ENCODE data around the gene HS1BP3. TPM values are rescaled to one million over a fixed set of nuclear protein-coding genes. Genes with fewer than 3 reads are reported as not detected.

The HS1BP3 gene
- total RNA-seq, 1 donor from 2014 or later: 21.0 TPM

GRCh38 chr2:20599001-20599600 is 51.8 kb downstream of the HS1BP3 start:
- Histone ChIP-seq H3K27ac (ENCODE audit: low read depth, low read length) (no peak overlapping the region), H3K36me3 (ENCODE audit: insufficient read depth, low read length) (no peaks in the 10 kb centered on the region), H3K4me2 (ENCODE audit: low read length) (no peak overlapping the region), H3K9ac (ENCODE audit: low read length) (no peak overlapping the region), H3K4me1 (ENCODE audit: insufficient read depth, low read length) (peaks cover 34% of the 10 kb centered on the region), H3K4me3 (ENCODE audit: insufficient read depth, low read depth, low read length) (no peak overlapping the region), H2AFZ (ENCODE audit: low read depth, low read length) (no peak overlapping the region), H3K79me2 (ENCODE audit: insufficient read depth, low read length) (no peaks in the 10 kb centered on the region), H3K9me3 (ENCODE audit: insufficient read depth, low read depth, low read length) (no peaks in the 10 kb centered on the region), H4K20me1 (ENCODE audit: insufficient read depth, low read length) (no peaks in the 10 kb centered on the region), H3K27me3 (ENCODE audit: insufficient read depth, low read length) (no peaks in the 10 kb centered on the region)
- FAIRE-seq (no peak), DNase-seq (ENCODE audit: low read depth) (no peak)
- Mint-ChIP-seq H3K4me1 (ENCODE audit: low read depth, unreplicated experiment) (peaks cover 29% of the 10 kb centered on the region), H3K27ac (ENCODE audit: unreplicated experiment) (no peak overlapping the region), H3K27me3 (ENCODE audit: low read depth, unreplicated experiment) (no peaks in the 10 kb centered on the region), H3K36me3 (ENCODE audit: low read depth, unreplicated experiment) (no peaks in the 10 kb centered on the region), H3K9me3 (ENCODE audit: unreplicated experiment) (no peaks in the 10 kb centered on the region), H3K4me3 (ENCODE audit: unreplicated experiment) (no peak overlapping the region)
- no peak for TF ChIP-seq CTCF (IDR thresholded peaks at IDR 0.05; ENCODE audit: insufficient read depth, low read depth, low read length)
- TF ChIP-seq EZH2 (IDR thresholded peaks at IDR 0.05; ENCODE audit: insufficient read depth, low read length): no peak

- H3K36me3 Mint-ChIP-seq (ENCODE audit: low read depth, unreplicated experiment): no peaks in the 10 kb centered on the region
- peaks cover 40% of the 10 kb centered on the region for H3K4me1 Mint-ChIP-seq (ENCODE audit: low read depth, unreplicated experiment)
- DNase-seq (ENCODE audit: low read depth): no peak
- H3K27ac Mint-ChIP-seq (ENCODE audit: unreplicated experiment): no peak overlapping the region
- Histone ChIP-seq H3K9ac (ENCODE audit: low read length) (no peak overlapping the region), H2AFZ (ENCODE audit: low read depth, low read length) (no peak overlapping the region), H3K4me2 (ENCODE audit: low read length) (no peak overlapping the region), H3K79me2 (ENCODE audit: insufficient read depth, low read length) (no peaks in the 10 kb centered on the region), H4K20me1 (ENCODE audit: insufficient read depth, low read length) (no peaks in the 10 kb centered on the region), H3K9me3 (ENCODE audit: insufficient read depth, low read depth, low read length) (no peaks in the 10 kb centered on the region), H3K36me3 (ENCODE audit: insufficient read depth, low read length) (no peaks in the 10 kb centered on the region), H3K4me1 (ENCODE audit: insufficient read depth, low read length) (peaks cover 47% of the 10 kb centered on the region), H3K27ac (ENCODE audit: low read depth, low read length) (no peak overlapping the region), H3K4me3 (ENCODE audit: insufficient read depth, low read depth, low read length) (no peak overlapping the region), H3K27me3 (ENCODE audit: insufficient read depth, low read length) (no peaks in the 10 kb centered on the region)
- no peaks in the 10 kb centered on the region for H3K27me3 Mint-ChIP-seq (ENCODE audit: low read depth, unreplicated experiment)
- no peaks in the 10 kb centered on the region for H3K9me3 Mint-ChIP-seq (ENCODE audit: unreplicated experiment)
- H3K4me3 Mint-ChIP-seq (ENCODE audit: unreplicated experiment): no peak overlapping the region
- no peak for TF ChIP-seq CTCF (IDR thresholded peaks at IDR 0.05; ENCODE audit: insufficient read depth, low read depth, low read length)
- no peak for TF ChIP-seq EZH2 (IDR thresholded peaks at IDR 0.05; ENCODE audit: insufficient read depth, low read length)
- FAIRE-seq: no peak
Measured at GRCh38 chr2:20597860-20598183, 53.1 kb downstream of the HS1BP3 start.

GRCh38 chr2:20596973-20597859 is 53.7 kb downstream of the HS1BP3 start:
- Histone ChIP-seq H3K4me3 (ENCODE audit: insufficient read depth, low read depth, low read length) (no peak overlapping the region), H3K79me2 (ENCODE audit: insufficient read depth, low read length) (no peaks in the 10 kb centered on the region), H3K36me3 (ENCODE audit: insufficient read depth, low read length) (no peaks in the 10 kb centered on the region), H3K4me2 (ENCODE audit: low read length) (no peak overlapping the region), H3K9me3 (ENCODE audit: insufficient read depth, low read depth, low read length) (no peaks in the 10 kb centered on the region), H4K20me1 (ENCODE audit: insufficient read depth, low read length) (no peaks in the 10 kb centered on the region), H3K9ac (ENCODE audit: low read length) (no peak overlapping the region), H3K4me1 (ENCODE audit: insufficient read depth, low read length) (peaks cover 53% of the 10 kb centered on the region), H3K27me3 (ENCODE audit: insufficient read depth, low read length) (no peaks in the 10 kb centered on the region), H2AFZ (ENCODE audit: low read depth, low read length) (no peak overlapping the region), H3K27ac (ENCODE audit: low read depth, low read length) (no peak overlapping the region)
- Mint-ChIP-seq H3K9me3 (ENCODE audit: unreplicated experiment) (no peaks in the 10 kb centered on the region), H3K4me3 (ENCODE audit: unreplicated experiment) (no peak overlapping the region), H3K27me3 (ENCODE audit: low read depth, unreplicated experiment) (no peaks in the 10 kb centered on the region), H3K27ac (ENCODE audit: unreplicated experiment) (no peak overlapping the region), H3K4me1 (ENCODE audit: low read depth, unreplicated experiment) (peaks cover 44% of the 10 kb centered on the region), H3K36me3 (ENCODE audit: low read depth, unreplicated experiment) (no peaks in the 10 kb centered on the region)
- TF ChIP-seq EZH2 (IDR thresholded peaks at IDR 0.05; ENCODE audit: insufficient read depth, low read length) (no peak), CTCF (IDR thresholded peaks at IDR 0.05; ENCODE audit: insufficient read depth, low read depth, low read length) (no peak)
- FAIRE-seq (no peak), DNase-seq (ENCODE audit: low read depth) (no peak)

All from astrocyte (in vitro differentiated cells and primary cell).